Transverse colon (tissue), 4 donors: ENCODE measurements around the gene ZIC3. TPM values are rescaled to one million over a fixed set of nuclear protein-coding genes. Genes with fewer than 3 reads are reported as not detected.

Source experiments
- DNase-seq: peaks from one replicate; pipeline ENCODE4 v3.0.0-alpha.2; 2019
- H3K27ac ChIP-seq, 4 donors: fragments of 200-600 bp; sonication (generic); 2 replicates each; pipeline ENCODE4 v1.5.1; 2016 to 2018; ENCODE audit warnings: inconsistent platforms in 4 of 4
- H3K27me3 ChIP-seq: fragments of 200-600 bp; sonication (generic); 2 replicates; pipeline ENCODE4 v1.5.1; 2017; ENCODE audit warnings: inconsistent platforms
- H3K36me3 ChIP-seq, 4 donors: fragments of 200-600 bp; sonication (generic); 2 replicates each; pipeline ENCODE4 v1.5.1; 2017 to 2019; ENCODE audit warnings: inconsistent platforms in 4 of 4
- H3K4me1 ChIP-seq, 4 donors: fragments of 200-600 bp; sonication (generic); 2 replicates each; pipeline ENCODE4 v1.5.1; 2017 to 2020; ENCODE audit warnings: inconsistent platforms in 4 of 4
- H3K4me3 ChIP-seq, 4 donors: fragments of 200-600 bp; sonication (generic); 1 replicate in 1 of 4; 2 replicates in 3 of 4; pipeline versions ENCODE4 v1.5.1 to v1.6.1; 2017 to 2019; ENCODE audit warnings: inconsistent platforms in 4 of 4
- H3K9me3 ChIP-seq, 2 donors: fragments of 200-600 bp; sonication (generic); 2 replicates each; pipeline ENCODE4 v1.5.1; 2017 to 2019; ENCODE audit warnings: inconsistent platforms in 2 of 2
- EP300 ChIP-seq: sonication (generic); formaldehyde crosslinking; IDR thresholded peaks from one replicate; pipeline ENCODE4 v1.6.1; 2017; ENCODE audit warnings: antibody characterized with exemption, low read depth
- POLR2A ChIP-seq: fragments of 450-650 bp; IDR thresholded peaks from one replicate; pipeline ENCODE4 v1.6.1; 2016; ENCODE audit warnings: antibody characterized with exemption, mild to moderate bottlenecking, moderate library complexity
- POLR2AphosphoS5 ChIP-seq, 3 donors: sonication (generic); formaldehyde crosslinking; IDR thresholded peaks; one replicate each; pipeline ENCODE4 v1.6.1; 2016; ENCODE audit warnings: antibody characterized with exemption in 3 of 3
- WGBS, 2 donors: methylation state at CpG; one replicate each; pipeline ENCODE4 v1.1.5; 2018; ENCODE audit warnings: low coverage in 1 of 2; 5-methylcytosine and 5-hydroxymethylcytosine counted together
- in situ Hi-C, 4 donors: fragments of 200-750 bp; cut with MboI; loops; one replicate each; pipeline versions ENCODE4 v1.15.0 to v1.15.1; 2017; ENCODE audit warnings: low sequenced_read_pairs in 3 of 4, low pct_ligation_motif_present in 1 of 4, low pct_unique_long_range_greater_than_20kb in 1 of 4
- intact Hi-C: fragments of 100-400 bp; cut with DNase I; formaldehyde crosslinking; loops from one replicate; pipeline ENCODE4 v1.15.1; 2023; ENCODE audit warnings: low total_unique reads
- small RNA-seq, 4 donors: library from RNA; depleted of rRNA; stranded (forward); fragments of <200 nt; gene quantifications; one replicate each; pipeline ENCODE3, GENCODE V24; 2016
- total RNA-seq, 4 donors: library from RNA; depleted of rRNA; stranded (reverse); fragments of >200 nt; gene quantifications; one replicate each; pipeline ENCODE4 v1.1.0, GENCODE V29; 2016
- TF ChIP-seq, protein P1 (sequence below), 5 experiments: fragments of 200-600 bp in 3 of 5; fragments of 450-650 bp in 2 of 5; sonication (generic) in 3 of 5; IDR thresholded peaks; 1 replicate in 2 of 5; 2 replicates in 3 of 5; pipeline ENCODE4 v1.5.1; 2016 to 2017; ENCODE audit warnings: antibody characterized with exemption in 5 of 5, inconsistent platforms in 3 of 5, mild to moderate bottlenecking in 2 of 5, moderate library complexity in 1 of 5

Gene ZIC3
- total RNA-seq, 4 donors from 2014 or later, result not detected

GRCh38 chrX:137587151-137587550 lies 21.2 kb downstream of the ZIC3 start:
- WGBS, 2 donors, result 43 to 53% methylated on average over 1 to 2 of the region's 2 CpGs
- H3K27me3 ChIP-seq, result no peaks in the 10 kb centered on the region
- H3K27ac ChIP-seq, result no peak overlapping the region
- no peaks in the 10 kb centered on the region for H3K36me3 ChIP-seq
- no peak for DNase-seq
- H3K4me1 ChIP-seq, result no peaks in the 10 kb centered on the region
- TF ChIP-seq POLR2AphosphoS5 (IDR thresholded peaks at IDR 0.05) (no peak), EP300 (no peak), POLR2A (no peak)
- TF ChIP-seq, protein P1, sequence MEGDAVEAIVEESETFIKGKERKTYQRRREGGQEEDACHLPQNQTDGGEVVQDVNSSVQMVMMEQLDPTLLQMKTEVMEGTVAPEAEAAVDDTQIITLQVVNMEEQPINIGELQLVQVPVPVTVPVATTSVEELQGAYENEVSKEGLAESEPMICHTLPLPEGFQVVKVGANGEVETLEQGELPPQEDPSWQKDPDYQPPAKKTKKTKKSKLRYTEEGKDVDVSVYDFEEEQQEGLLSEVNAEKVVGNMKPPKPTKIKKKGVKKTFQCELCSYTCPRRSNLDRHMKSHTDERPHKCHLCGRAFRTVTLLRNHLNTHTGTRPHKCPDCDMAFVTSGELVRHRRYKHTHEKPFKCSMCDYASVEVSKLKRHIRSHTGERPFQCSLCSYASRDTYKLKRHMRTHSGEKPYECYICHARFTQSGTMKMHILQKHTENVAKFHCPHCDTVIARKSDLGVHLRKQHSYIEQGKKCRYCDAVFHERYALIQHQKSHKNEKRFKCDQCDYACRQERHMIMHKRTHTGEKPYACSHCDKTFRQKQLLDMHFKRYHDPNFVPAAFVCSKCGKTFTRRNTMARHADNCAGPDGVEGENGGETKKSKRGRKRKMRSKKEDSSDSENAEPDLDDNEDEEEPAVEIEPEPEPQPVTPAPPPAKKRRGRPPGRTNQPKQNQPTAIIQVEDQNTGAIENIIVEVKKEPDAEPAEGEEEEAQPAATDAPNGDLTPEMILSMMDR (IDR thresholded peaks at IDR 0.05), result no peak
- in situ Hi-C loops, result no loop called here
- intact Hi-C loops, result no loop called here
- no peak overlapping the region for H3K4me3 ChIP-seq
- no peaks in the 10 kb centered on the region for H3K9me3 ChIP-seq

DNA sequence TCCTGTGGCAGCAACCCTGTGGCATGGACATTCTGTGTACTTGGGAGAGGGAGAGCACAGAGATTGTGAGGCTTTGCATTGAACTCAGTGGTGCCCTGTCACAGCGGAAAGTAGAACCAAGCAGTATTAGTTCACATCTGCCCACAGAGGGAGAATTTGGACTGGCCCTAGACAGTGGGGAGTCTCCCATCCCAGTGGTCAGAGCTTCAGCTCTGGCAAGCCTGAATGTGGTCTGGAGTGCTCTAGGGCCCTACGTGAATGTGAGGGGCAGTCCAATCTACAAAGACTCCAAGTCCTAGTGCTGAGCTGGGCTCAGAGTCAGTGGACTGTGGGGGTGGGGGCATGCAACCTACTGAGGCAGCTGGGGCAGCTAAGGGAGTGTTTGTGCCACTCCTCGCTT lies 34.8 kb downstream of the ZIC3 start:
- H3K27me3 ChIP-seq, result no peaks in the 10 kb centered on the region
- no peak overlapping the region for H3K27ac ChIP-seq
- TF ChIP-seq EP300 (no peak), POLR2A (no peak), POLR2AphosphoS5 (IDR thresholded peaks at IDR 0.05) (no peak)
- TF ChIP-seq, protein P1 (IDR thresholded peaks at IDR 0.05), result no peak
- intact Hi-C loops, result no loop called here
- H3K4me3 ChIP-seq, result no peak overlapping the region
- H3K36me3 ChIP-seq, result no peaks in the 10 kb centered on the region
- in situ Hi-C loops, result no loop called here
- no peak for DNase-seq
- WGBS, 2 donors, result 89% methylated on average over 3 of the region's 3 CpGs; no CpG with 5 or more reads in 1 of the 2 donors
- no peaks in the 10 kb centered on the region for H3K9me3 ChIP-seq
- H3K4me1 ChIP-seq, result no peaks in the 10 kb centered on the region

Small RNA genes within 50 kb of the gene (small RNA-seq; reads per million reads assigned to genes)
- gene RN7SL325P, result 0 reads per million in 4 donors
